Erythroblast (primary cell): ENCODE measurements around the gene LRP1B.

ENCODE experiments used
- DNase-seq, 2 experiments: peaks; one replicate each; lab custom pipeline; 2025; lab: John Stamatoyannopoulos, UW
- GATA1 ChIP-seq: IDR thresholded peaks from 2 replicates; pipeline ENCODE4 v1.6.1; 2011; ENCODE audit warnings: low read depth, mild to moderate bottlenecking, control low read depth, low read length, moderate library complexity
- POLR2A ChIP-seq: IDR thresholded peaks from 2 replicates; pipeline ENCODE4 v1.6.1; 2011; ENCODE audit warnings: mild to moderate bottlenecking, low read length

LRP1B gene

DNA sequence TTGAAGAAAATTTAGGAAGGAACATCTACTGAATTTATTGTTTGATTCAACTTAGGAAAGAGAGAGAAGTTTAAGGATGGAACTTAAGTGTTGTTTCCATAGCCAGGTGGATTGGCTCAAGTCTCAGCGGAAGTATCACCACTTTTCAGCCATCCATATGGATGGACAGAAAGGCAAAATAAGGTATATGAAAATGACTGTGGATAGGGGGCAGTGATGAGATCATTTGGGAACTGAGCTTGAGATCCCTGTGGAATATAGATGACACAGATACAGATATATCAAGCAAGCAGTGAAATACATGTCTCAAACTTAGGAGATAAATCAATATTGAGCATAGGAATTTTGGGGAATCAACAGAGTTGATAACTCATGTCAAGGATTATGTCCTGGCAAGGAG, 1887.9 kb downstream of the LRP1B start:
- no peak for DNase-seq
- TF ChIP-seq POLR2A (no peak), GATA1 (no peak)

DNA sequence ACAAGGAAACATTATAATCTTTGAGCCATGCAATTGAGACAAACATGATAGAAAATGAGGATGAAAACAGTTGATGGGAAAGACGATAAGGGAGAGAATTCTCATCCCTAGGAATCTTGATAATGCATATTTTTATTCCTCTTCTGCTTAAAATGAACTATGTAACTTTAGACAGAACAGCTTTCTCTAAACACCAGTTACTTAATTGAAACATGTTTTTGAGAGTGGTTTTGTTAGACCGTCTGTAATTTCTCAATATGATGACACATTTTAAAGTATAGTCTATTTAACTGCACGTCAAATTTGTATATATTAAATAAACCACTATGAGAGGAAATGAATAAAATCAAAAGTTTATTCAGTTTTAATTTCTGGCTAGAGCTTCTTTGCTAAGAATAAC, 1896.7 kb downstream of the LRP1B start:
- no peak for DNase-seq
- TF ChIP-seq POLR2A (no peak), GATA1 (no peak)

DNA sequence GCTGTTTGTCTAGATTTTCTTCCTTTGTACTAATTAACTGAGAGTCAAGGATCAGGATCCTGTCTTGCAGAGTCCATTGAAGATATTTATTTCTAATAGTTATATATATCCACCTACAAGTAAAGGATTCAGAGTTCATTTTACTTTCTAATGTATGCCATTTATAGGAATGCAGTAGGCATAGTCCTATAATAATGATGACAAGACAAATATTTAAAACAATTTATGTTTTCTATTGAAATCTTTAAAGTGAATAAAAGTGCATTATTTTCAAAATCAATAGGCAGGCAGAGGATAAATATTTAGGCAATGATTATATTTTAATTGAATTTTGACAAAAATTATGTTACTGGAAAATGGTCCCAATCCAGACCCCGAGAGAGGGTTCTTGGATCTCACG, 1919.9 kb downstream of the LRP1B start:
- TF ChIP-seq POLR2A (no peak), GATA1 (no peak)
- no peak for DNase-seq

DNA sequence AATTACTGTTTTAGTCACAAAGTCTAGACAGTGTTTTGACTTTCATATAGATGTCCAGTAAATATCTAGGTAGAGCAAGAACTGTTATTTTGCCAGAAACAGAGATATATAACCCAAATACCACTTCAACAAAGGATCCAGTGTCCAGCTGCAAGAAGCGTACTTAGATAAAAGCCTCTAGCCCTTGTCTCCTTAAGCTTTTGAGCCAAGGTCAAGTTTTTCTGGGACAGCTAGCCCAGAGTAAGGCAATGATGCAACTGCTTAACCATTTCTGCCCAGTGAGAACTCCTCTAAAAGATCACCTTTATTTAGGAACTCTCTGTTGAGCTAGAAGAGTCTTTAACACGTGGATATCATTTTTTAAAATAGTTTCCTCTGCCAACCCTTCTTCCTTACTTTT, 1925.7 kb downstream of the LRP1B start:
- TF ChIP-seq POLR2A = no peak
- no peak for TF ChIP-seq GATA1
- no peak for DNase-seq

DNA sequence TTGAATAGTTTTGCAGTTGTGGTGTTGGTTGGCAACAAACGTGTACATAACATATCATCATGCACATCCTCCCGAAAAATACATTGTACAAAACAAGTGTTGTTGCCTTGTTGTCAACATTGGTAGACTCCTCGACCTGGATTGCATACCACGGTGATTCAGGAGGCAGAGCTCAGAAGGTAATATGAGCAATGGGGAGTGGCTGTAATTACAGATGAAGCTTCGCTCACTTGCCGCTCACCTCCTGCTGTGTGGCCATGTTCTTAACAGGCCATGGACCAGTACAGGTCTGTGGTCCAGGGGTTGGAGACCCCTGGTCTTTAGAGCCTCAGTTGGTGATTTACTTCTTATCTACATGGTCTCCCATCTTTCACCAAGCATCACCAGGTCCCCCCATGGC, 1927.5 kb downstream of the LRP1B start:
- TF ChIP-seq GATA1 (no peak), POLR2A (no peak)
- no peak for DNase-seq

DNA sequence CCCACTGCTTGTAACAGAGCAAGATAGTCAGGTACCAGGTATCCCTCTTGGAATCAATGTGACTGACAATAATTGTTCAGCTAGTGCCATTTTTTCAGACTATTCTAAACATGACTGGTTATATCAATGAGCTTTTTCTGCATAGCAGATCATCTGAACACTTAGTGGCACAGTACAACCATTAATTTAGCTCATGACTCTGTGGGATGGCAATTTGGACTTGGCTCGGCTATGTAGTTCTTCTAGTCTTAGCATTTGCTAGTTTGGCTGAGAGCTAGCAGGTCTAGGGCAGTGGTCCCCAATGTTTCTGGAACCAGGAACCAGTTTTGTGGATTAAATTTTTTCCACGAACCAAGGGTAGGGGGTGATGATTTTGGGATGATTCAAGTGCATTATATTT, 1929.2 kb downstream of the LRP1B start:
- no peak for DNase-seq
- TF ChIP-seq POLR2A (no peak), GATA1 (no peak)

DNA sequence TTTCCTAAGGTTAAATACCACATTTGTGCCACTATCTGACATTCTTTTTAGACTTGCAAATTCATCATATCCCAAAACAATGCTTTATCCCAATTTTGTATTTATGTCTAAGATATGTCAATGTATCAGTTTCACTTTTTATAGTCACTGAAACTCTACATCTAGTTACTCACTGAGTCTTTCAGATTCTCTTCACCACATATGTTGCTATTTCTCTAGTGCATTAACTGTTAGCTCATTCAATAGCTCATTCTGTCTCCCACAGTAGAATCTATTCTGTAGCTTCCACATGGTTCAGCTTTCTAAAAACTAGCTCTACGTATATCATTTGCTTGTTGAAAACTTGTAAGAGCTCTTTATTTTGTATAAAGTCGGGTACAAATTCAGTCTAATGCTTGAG, 1930.1 kb downstream of the LRP1B start:
- TF ChIP-seq POLR2A (no peak), GATA1 (no peak)
- no peak for DNase-seq

DNA sequence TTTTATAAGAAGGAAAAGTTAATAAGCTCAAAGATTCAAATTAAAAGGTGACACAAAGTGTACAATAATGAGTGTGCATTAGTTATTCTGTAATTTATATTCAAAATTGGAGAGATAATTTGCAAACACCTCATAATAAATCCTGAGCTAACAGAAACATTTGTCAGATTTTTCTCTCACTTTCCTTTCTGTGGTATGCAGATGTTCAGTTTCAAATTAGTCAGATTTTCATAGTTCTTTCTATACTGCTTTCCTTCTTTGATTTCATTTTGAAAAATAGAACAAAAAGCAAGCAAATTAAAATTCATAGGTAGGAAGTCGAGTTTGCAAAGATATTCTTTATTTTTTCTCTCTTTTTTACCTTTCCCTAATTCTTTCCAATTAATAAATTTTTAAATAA, 1930.5 kb downstream of the LRP1B start:
- TF ChIP-seq POLR2A = no peak
- TF ChIP-seq GATA1 = no peak
- DNase-seq = no peak

DNA sequence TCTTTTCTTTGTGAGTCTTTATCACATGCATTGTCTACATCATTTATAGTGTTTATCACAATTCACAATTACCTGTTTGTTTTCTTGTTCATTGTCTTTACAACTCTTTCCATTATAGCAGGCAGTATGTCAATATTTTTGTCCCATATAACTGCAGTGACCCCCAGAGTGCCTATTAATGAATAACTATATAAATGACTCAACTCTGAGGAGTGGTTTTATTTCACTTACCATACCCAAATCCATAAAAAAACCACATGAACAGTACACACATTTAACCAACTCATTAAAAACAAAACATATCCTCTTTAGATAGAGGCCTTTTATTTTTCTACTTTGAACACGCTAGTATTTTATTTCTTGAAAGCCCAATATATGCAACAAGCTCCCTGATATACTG, 1931.5 kb downstream of the LRP1B start:
- no peak for TF ChIP-seq GATA1
- DNase-seq = no peak

DNA sequence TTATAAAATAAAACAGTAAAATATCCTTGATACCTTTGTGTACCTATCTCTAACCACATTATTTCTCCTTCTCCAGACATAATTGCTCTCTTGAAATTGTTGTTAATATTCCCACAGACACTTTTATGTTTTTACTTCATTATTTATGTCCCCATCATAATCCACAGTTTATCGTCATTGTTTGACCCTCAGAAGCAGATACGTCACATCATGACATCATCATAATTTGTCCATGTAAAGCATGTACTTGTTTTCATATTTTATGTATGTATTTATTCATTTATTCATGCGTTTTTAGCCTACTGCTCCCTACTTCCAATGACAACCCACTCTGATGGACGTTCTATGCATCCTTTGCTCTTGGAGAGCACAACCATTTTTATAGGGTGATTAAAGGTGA, 1943.7 kb downstream of the LRP1B start:
- no peak for DNase-seq
- TF ChIP-seq POLR2A = no peak
- TF ChIP-seq GATA1 = no peak

DNA sequence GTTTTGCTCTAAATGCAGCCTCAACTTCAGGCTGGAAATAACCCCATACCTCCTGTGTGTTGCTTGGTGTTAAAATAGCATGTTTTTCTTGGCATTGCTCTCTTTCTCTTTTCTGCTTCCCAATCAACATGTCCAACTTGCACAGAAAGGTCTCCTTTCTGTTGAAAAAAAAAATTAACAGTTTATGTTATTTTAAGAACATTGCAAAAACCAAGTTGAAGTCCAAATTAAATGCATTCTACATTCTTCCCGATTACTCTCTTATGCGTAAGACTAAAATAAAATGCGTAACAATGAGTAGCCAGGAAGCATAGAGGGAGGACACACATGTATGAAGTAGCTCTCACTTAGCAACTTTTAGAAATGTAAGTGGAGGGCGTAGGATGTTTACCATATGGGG, 1944.5 kb downstream of the LRP1B start:
- DNase-seq = no peak
- no peak for TF ChIP-seq GATA1
- no peak for TF ChIP-seq POLR2A

DNA sequence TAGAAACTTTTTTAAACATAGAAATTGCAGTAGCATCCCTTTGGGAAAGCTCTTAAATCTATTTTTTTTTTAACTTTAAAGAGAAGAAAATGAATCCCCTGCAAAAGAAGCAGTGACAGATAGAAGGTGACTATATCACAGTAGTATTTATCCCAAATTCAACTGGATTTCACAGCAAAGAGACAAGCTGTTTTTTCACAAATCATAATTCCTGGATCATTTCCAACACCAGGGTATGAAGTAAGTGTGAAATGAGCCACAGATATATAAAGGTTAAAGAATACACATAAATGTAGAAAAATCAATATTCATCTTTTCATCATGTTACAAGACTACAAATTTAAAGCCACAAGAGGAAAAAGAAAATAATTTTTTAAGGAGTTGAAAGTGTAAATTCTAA, 1945.7 kb downstream of the LRP1B start:
- TF ChIP-seq POLR2A = no peak
- no peak for TF ChIP-seq GATA1
- no peak for DNase-seq

DNA sequence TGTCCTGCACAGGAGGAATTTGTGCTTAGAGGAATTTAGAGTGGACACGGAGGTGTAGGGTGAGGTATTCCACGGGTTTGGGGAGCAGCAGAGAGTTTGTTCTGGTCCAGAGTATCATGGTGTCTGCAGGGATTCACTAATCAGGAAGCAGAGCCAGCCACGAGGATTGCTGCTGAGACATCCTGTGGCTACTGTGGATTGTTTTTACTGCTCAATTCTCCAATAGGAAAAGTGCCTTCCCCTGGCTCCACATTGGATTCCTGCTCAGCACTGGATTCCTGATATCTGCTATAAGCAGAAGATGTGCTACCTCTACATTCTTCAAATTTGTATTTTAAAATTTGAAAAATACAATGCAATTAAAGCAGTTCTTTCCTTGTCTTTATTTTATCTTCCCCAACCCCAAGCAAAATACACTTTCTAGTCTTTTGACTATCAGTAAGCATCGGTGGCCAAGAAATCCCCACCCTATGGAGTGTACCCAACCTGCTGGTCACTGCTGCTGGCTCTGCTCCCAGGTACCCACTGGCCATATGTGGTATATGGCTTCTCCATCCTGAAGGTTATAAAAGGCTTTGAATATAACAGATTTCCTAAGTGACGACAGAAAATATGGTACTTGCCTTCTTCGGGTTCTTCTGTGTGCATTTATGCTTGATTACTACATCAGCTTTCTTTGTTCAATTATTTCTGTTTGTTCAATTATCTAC, 1947.6 kb downstream of the LRP1B start:
- no peak for DNase-seq
- no peak for TF ChIP-seq GATA1
- TF ChIP-seq POLR2A = no peak
